Measurements from ENCODE around the gene TSEN54. TPM values are rescaled to one million over a fixed set of nuclear protein-coding genes. Genes with fewer than 3 reads are reported as not detected.

Gene TSEN54
- total RNA-seq, 1 experiment from 2014 or later: 42.6 TPM

- Histone ChIP-seq H2AFZ (peak overlapping the region; percentile 85), H3K4me3 (peak overlapping the region; percentile 79), H3K79me2 (ENCODE audit: low read depth) (peaks cover 44% of the 10 kb centered on the region), H4K20me1 (ENCODE audit: insufficient read depth) (no peaks in the 10 kb centered on the region; the same call in 1 of the 2 replicates), H3F3A (ENCODE audit: insufficient read depth, low read depth) (peaks cover 24% of the 10 kb centered on the region; the same call in 1 of the 2 replicates), H3K4me1 (replicated peaks; ENCODE audit: insufficient read depth) (peaks cover 26% of the 10 kb centered on the region), H3K9me3 (ENCODE audit: insufficient read depth, low read depth) (no peaks in the 10 kb centered on the region), H3K4me2 (peak overlapping the region; percentile 99), H3K27me3 (ENCODE audit: insufficient read depth, low read depth) (no peaks in the 10 kb centered on the region), H3K36me3 (ENCODE audit: low read depth) (no peaks in the 10 kb centered on the region), H3K9me2 (ENCODE audit: insufficient read depth) (no peaks in the 10 kb centered on the region), H3K27ac (peak overlapping the region; percentile 55)
- POLR2A ChIA-PET (ENCODE audit: unreplicated experiment): interaction anchor here (0.5 to 2.5 kb wide), 14 partner anchors 10 to 836 kb away, joined by 3 to 35 read pairs (median 4); partner anchors contain the start of genes MIF4GD and TSEN54
- CTCF ChIA-PET: interaction anchor here (0.5 to 2.3 kb wide), 4 partner anchors 9 to 131 kb away, joined by 5 to 15 read pairs (median 6); partner anchors contain the start of gene TSEN54
- BruUV-seq (replicated peaks): TSS peak; percentile 34
- peak in 1 of 2 experiments; percentile 45 for DNase-seq
- intact Hi-C loops (cut with micrococcal nuclease; ENCODE audit: unreplicated experiment): loop anchor here (2.0 kb wide), 2 partner anchors 31 to 63 kb away; no protein-coding TSS in a partner anchor
- 0 out of 2 replicates have a peak, but pooled peaks have one; percentile 12 for TF ChIP-seq CTCF (conservative IDR thresholded peaks at IDR 0.05)
- no peak for TF ChIP-seq EZH2 (IDR thresholded peaks at IDR 0.05; ENCODE audit: low read depth)
Observed at GRCh38 chr17:75525806-75526554, 9.7 kb downstream of the TSEN54 start.

GRCh38 chr17:75526555-75527270 lies 10.4 kb downstream of the TSEN54 start:
- TF ChIP-seq CTCF (conservative IDR thresholded peaks at IDR 0.05) (no peak), EZH2 (IDR thresholded peaks at IDR 0.05; ENCODE audit: low read depth) (no peak)
- peak; percentile 33 to 41 for DNase-seq
- no peaks in the 10 kb centered on the region for H3K27me3 ChIP-seq (ENCODE audit: insufficient read depth, low read depth)
- no TSS peak for BruUV-seq (replicated peaks)
- ChIA-PET POLR2A (ENCODE audit: unreplicated experiment) (interaction anchor here (0.5 to 2.5 kb wide), 7 partner anchors 23 to 524 kb away, joined by 4 to 35 read pairs (median 5); no protein-coding TSS in a partner anchor), CTCF (interaction anchor here (0.5 to 2.3 kb wide), 5 partner anchors 10 to 130 kb away, joined by 4 to 15 read pairs (median 5); partner anchors contain the start of gene TSEN54)
- no peaks in the 10 kb centered on the region; the same call in 1 of the 2 replicates for H4K20me1 ChIP-seq (ENCODE audit: insufficient read depth)
- no peaks in the 10 kb centered on the region for H3K36me3 ChIP-seq (ENCODE audit: low read depth)
- H3K4me2 ChIP-seq: peak overlapping the region; percentile 99
- H3K4me3 ChIP-seq: peak overlapping the region; percentile 79
- peaks cover 32% of the 10 kb centered on the region; the same call in 1 of the 2 replicates for H3F3A ChIP-seq (ENCODE audit: insufficient read depth, low read depth)
- intact Hi-C loops (cut with micrococcal nuclease; ENCODE audit: unreplicated experiment): loop anchor here (1.0 to 2.0 kb wide), 2 partner anchors 30 to 107 kb away; partner anchors contain the start of gene SMIM5
- H3K4me1 ChIP-seq (replicated peaks; ENCODE audit: insufficient read depth): peaks cover 33% of the 10 kb centered on the region
- no peaks in the 10 kb centered on the region for H3K9me3 ChIP-seq (ENCODE audit: insufficient read depth, low read depth)
- H3K79me2 ChIP-seq (ENCODE audit: low read depth): peaks cover 51% of the 10 kb centered on the region
- H3K27ac ChIP-seq: peak overlapping the region; percentile 55
- no peaks in the 10 kb centered on the region for H3K9me2 ChIP-seq (ENCODE audit: insufficient read depth)
- H2AFZ ChIP-seq: peak overlapping the region; percentile 85

Measured in PC-9 (cell line).